AG04450 (cell line): Measurements from ENCODE around the gene NKAIN2. TPM values are rescaled to one million over a fixed set of nuclear protein-coding genes. Genes with fewer than 3 reads are reported as not detected.

Experiments
- CTCF ChIA-PET: fragments of 300-600, 350-600 bp; formaldehyde crosslinking; extraction: SDS; loops from one replicate; lab custom pipeline; 2022; ENCODE audit warnings: antibody characterized with exemption, inconsistent platforms; lab: Charles Lee
- POLR2A ChIA-PET: fragments of 350-600 bp; formaldehyde crosslinking; extraction: SDS; loops from one replicate; lab custom pipeline; 2021; ENCODE audit warnings: antibody characterized with exemption, inconsistent platforms; lab: Yijun Ruan, JAX
- DNase-seq: peaks from one replicate; pipeline ENCODE4 v3.0.0-alpha.2; 2011; ENCODE audit warnings: low read depth, low spot score
- H3K27ac ChIP-seq: one replicate; pipeline ENCODE4 v1.5.1; 2012; ENCODE audit warnings: low read depth, low read length, control low read depth
- H3K27me3 ChIP-seq: one replicate; pipeline ENCODE4 v1.6.0; 2012; ENCODE audit warnings: low read length; ENCODE audit not compliant: control insufficient read depth, insufficient read depth
- H3K4me3 ChIP-seq: 2 replicates; pipeline ENCODE4 v1.5.1; 2011; ENCODE audit warnings: mild to moderate bottlenecking, low read depth, low read length, control low read depth
- H3K9me3 ChIP-seq: 2 replicates; pipeline ENCODE4 v1.5.1; 2012; ENCODE audit warnings: low read length; ENCODE audit not compliant: control insufficient read depth, insufficient read depth
- CTCF ChIP-seq: IDR thresholded peaks from 2 replicates; pipeline ENCODE4 v1.5.1; 2011; ENCODE audit warnings: low read depth, low read length, control low read depth, inconsistent platforms
- polyA plus RNA-seq: library from polyadenylated mRNA; depleted of rRNA; stranded (reverse); fragments of >200 nt; gene quantifications from 2 replicates; pipeline ENCODE4 v1.2.3, GENCODE V29; 2011

NKAIN2 gene
- polyA plus RNA-seq, 1 experiment = not detected

GRCh38 chr6:124535746-124536145 lies 732.1 kb downstream of the NKAIN2 start:
- H3K27ac ChIP-seq = no peak overlapping the region
- DNase-seq = no peak
- no peaks in the 10 kb centered on the region for H3K9me3 ChIP-seq
- H3K27me3 ChIP-seq = no peaks in the 10 kb centered on the region
- CTCF ChIA-PET = no interaction called here
- H3K4me3 ChIP-seq = no peak overlapping the region
- POLR2A ChIA-PET = no interaction called here
- no peak for TF ChIP-seq CTCF

GRCh38 chr6:124536157-124536841 lies 732.6 kb downstream of the NKAIN2 start:
- no peak overlapping the region for H3K27ac ChIP-seq
- ChIA-PET CTCF (no interaction called here), POLR2A (no interaction called here)
- no peaks in the 10 kb centered on the region for H3K9me3 ChIP-seq
- DNase-seq = no peak
- no peak for TF ChIP-seq CTCF
- no peak overlapping the region for H3K4me3 ChIP-seq
- no peaks in the 10 kb centered on the region for H3K27me3 ChIP-seq

GRCh38 chr6:124536842-124537191 lies 733.2 kb downstream of the NKAIN2 start:
- no peak for TF ChIP-seq CTCF
- ChIA-PET CTCF (no interaction called here), POLR2A (no interaction called here)
- H3K27me3 ChIP-seq = no peaks in the 10 kb centered on the region
- no peaks in the 10 kb centered on the region for H3K9me3 ChIP-seq
- no peak overlapping the region for H3K4me3 ChIP-seq
- no peak for DNase-seq
- no peak overlapping the region for H3K27ac ChIP-seq

- H3K27ac ChIP-seq = no peak overlapping the region
- DNase-seq = no peak
- TF ChIP-seq CTCF = no peak
- ChIA-PET POLR2A (no interaction called here), CTCF (no interaction called here)
- H3K27me3 ChIP-seq = no peaks in the 10 kb centered on the region
- H3K4me3 ChIP-seq = no peak overlapping the region
- H3K9me3 ChIP-seq = no peaks in the 10 kb centered on the region
These were observed 735.4 kb downstream of the NKAIN2 start for GRCh38 chr6:124539096-124539495.

- ChIA-PET POLR2A (no interaction called here), CTCF (no interaction called here)
- no peak overlapping the region for H3K4me3 ChIP-seq
- H3K9me3 ChIP-seq = no peaks in the 10 kb centered on the region
- H3K27ac ChIP-seq = no peak overlapping the region
- TF ChIP-seq CTCF = no peak
- H3K27me3 ChIP-seq = no peaks in the 10 kb centered on the region
- no peak for DNase-seq
These were observed 737.9 kb downstream of the NKAIN2 start for GRCh38 chr6:124541573-124541972.
